ENCODE data around the gene PECR. TPM values are rescaled to one million over a fixed set of nuclear protein-coding genes. Genes with fewer than 3 reads are reported as not detected.

Gene PECR
- total and polyA plus RNA-seq, 2 of the 13 experiments (the other 11 are each of a cell fraction or from before 2014, with no cell fraction given), result 151 to 153 TPM

DNA sequence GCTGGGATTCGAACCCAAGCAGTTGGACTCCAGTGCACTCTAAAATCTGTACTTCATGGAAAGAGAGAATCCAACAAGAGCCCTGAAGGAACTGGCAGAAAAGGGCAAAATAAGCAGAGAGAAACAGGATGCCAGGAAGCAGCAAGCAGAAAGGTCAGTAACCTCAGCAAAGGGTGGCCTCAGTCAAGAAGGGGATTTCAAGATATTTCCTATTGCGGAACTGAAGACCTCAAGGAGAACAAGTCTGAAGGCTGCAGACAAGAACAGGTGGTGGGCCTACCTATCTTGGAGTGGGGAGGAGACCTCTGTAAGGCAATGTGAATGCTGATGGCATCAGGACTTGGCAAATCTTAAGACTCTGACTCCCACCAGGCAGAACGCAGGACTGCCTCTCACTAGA, 48.2 kb downstream of the PECR start:
- H3K79me2 ChIP-seq (ENCODE audit: insufficient read depth, low read length), result no peaks in the 10 kb centered on the region
- DNase-seq (ENCODE audit: low spot score) (no peak), FAIRE-seq (no peak), ATAC-seq (no peak)
- TF ChIP-seq EHMT2 (IDR thresholded peaks at IDR 0.05; ENCODE audit: borderline replicate concordance, low read depth, low read length), result no peak
- 98% methylated on average over 3 of the region's 3 CpGs for WGBS (ENCODE audit: low lambda C conversion rate)
- intact Hi-C loops (cut with micrococcal nuclease; ENCODE audit: unreplicated experiment), result no loop called here
- no TSS peak for BruUV-seq (replicated peaks)
- peaks cover 23 to 64% of the 10 kb centered on the region in 2 experiments for H3K36me3 ChIP-seq (replicated peaks in 1 of 2; ENCODE audit: control insufficient read depth in 1 of 2, insufficient read depth in 2 of 2, low read length in 2 of 2)
- no peaks in the 10 kb centered on the region for H3K9me3 ChIP-seq (ENCODE audit: low read length)
- no peaks in the 10 kb centered on the region for H3K4me1 ChIP-seq (ENCODE audit: insufficient read depth, low read length)
- H4K20me1 ChIP-seq (ENCODE audit: insufficient read depth, low read length), result peaks cover 5% of the 10 kb centered on the region
- H3K9ac ChIP-seq (ENCODE audit: insufficient read depth, low read depth, low read length), result no peak overlapping the region
- CTCF ChIA-PET (ENCODE audit: low intra/inter-chr PET ratio, low total read pairs), result interaction anchor here (1.2 to 1.7 kb wide), 3 partner anchors 72 to 250 kb away, joined by 3 to 7 read pairs (median 5); no protein-coding TSS in a partner anchor
- H3K27ac ChIP-seq (ENCODE audit: extremely low read length, insufficient read depth, low read length), result no peak overlapping the region
- no peak overlapping the region for H3K4me2 ChIP-seq (ENCODE audit: low read depth, low read length)
- H3K4me3 ChIP-seq (replicated peaks in 1 of 3; ENCODE audit: insufficient read depth in 1 of 3, low read depth in 2 of 3, low read length in 3 of 3), result no peak overlapping the region
- in situ Hi-C loops (cut with HindIII; ENCODE audit: extremely low pct_ligation_motif_present, low pct_unique_long_range_greater_than_20kb), result no loop called here
- H2AFZ ChIP-seq (ENCODE audit: low read length), result no peak overlapping the region
- H3K27me3 ChIP-seq (ENCODE audit: control insufficient read depth in 1 of 2, insufficient read depth in 2 of 2, low read length in 2 of 2), result no peaks in the 10 kb centered on the region
- POLR2A ChIA-PET, result interaction anchor here (0.8 to 1.5 kb wide), 2 partner anchors 74 to 81 kb away, joined by 3 to 4 read pairs; no protein-coding TSS in a partner anchor

DNA sequence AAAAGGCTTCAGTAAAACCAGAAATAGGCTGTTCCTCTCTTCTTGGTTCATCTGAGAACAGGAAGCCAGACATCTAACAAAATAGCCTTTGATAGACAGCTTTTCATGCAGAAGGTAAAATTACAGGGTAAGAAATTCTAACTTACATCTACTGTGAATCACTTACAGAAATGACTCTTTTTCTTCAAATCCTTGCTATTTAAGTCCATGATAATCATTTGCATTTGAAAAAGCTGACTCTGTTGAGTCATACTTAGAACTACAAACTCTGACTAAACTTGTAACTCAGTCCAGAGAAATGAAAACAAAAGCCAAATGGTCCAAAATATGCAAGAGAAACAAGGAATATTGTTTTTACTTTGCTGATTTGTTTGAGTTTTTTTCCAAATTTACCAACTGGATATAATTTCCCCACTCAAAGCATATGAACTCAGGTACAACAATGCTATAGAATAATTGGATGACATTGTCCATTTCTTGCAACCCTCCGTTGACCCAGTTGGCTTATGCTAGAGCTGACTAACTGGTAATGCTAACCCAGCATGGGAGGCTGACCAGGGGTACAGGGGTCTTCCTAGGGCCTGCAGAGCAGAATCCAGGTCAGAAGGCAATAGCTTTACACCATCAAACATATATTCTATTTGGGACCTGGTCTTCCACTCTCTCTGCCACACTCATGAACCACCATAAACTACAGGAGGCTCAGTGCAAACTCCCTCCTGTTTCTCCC, 49.5 kb downstream of the PECR start:
- Histone ChIP-seq H3K27ac (ENCODE audit: extremely low read length, insufficient read depth, low read length) (no peak overlapping the region), H3K4me1 (ENCODE audit: insufficient read depth, low read length) (no peaks in the 10 kb centered on the region), H2AFZ (ENCODE audit: low read length) (no peak overlapping the region), H3K79me2 (ENCODE audit: insufficient read depth, low read length) (no peaks in the 10 kb centered on the region), H3K9me3 (ENCODE audit: low read length) (no peaks in the 10 kb centered on the region), H3K27me3 (ENCODE audit: control insufficient read depth in 1 of 2, insufficient read depth in 2 of 2, low read length in 2 of 2) (no peaks in the 10 kb centered on the region), H3K36me3 (replicated peaks in 1 of 2; ENCODE audit: control insufficient read depth in 1 of 2, insufficient read depth in 2 of 2, low read length in 2 of 2) (peaks cover 18 to 62% of the 10 kb centered on the region in 2 experiments), H4K20me1 (ENCODE audit: insufficient read depth, low read length) (peaks cover 5% of the 10 kb centered on the region), H3K9ac (ENCODE audit: insufficient read depth, low read depth, low read length) (no peak overlapping the region), H3K4me3 (replicated peaks in 1 of 3; ENCODE audit: insufficient read depth in 1 of 3, low read depth in 2 of 3, low read length in 3 of 3) (no peak overlapping the region), H3K4me2 (ENCODE audit: low read depth, low read length) (no peak overlapping the region)
- intact Hi-C loops (cut with micrococcal nuclease; ENCODE audit: unreplicated experiment) (no loop called here), in situ Hi-C loops (cut with HindIII; ENCODE audit: extremely low pct_ligation_motif_present, low pct_unique_long_range_greater_than_20kb) (no loop called here)
- TF ChIP-seq ZNF552 (CRISPR knock-in tag; IDR thresholded peaks at IDR 0.05; ENCODE audit: borderline replicate concordance) (no peak), NFKB2 (CRISPR knock-in tag; IDR thresholded peaks at IDR 0.05; ENCODE audit: borderline replicate concordance) (no peak), ZNF549 (CRISPR knock-in tag; IDR thresholded peaks at IDR 0.05) (no peak)
- no TSS peak for BruUV-seq (replicated peaks)
- FAIRE-seq, result no peak
- no peak for DNase-seq (ENCODE audit: low spot score)
- ChIA-PET POLR2A (no interaction called here), CTCF (ENCODE audit: low intra/inter-chr PET ratio, low total read pairs) (no interaction called here)
- WGBS (ENCODE audit: low lambda C conversion rate), result 91% methylated on average over 1 of the region's 1 CpG
- ATAC-seq, result no peak
